AG04449 (cell line): Measurements from ENCODE around the gene IFNB1.

ENCODE experiments used
- CTCF ChIA-PET: fragments of 350-600 bp; formaldehyde crosslinking; extraction: SDS; loops from one replicate; lab custom pipeline; 2021; ENCODE audit warnings: antibody characterized with exemption; lab: Yijun Ruan, JAX
- POLR2A ChIA-PET: fragments of 400-600, 350-600 bp; formaldehyde crosslinking; extraction: SDS; loops from one replicate; lab custom pipeline; 2020; ENCODE audit warnings: antibody characterized with exemption, inconsistent platforms; lab: Yijun Ruan, JAX
- DNase-seq: peaks from one replicate; pipeline ENCODE4 v3.0.0-alpha.2; 2010; ENCODE audit warnings: low read depth, low spot score
- H3K4me3 ChIP-seq: 2 replicates; pipeline ENCODE4 v1.5.1; 2011; ENCODE audit warnings: low read depth, mild to moderate bottlenecking, control low read depth, low read length
- CTCF ChIP-seq: IDR thresholded peaks from one replicate; pipeline ENCODE4 v1.5.1; 2011; ENCODE audit warnings: mild to moderate bottlenecking, moderate library complexity, low read length, control low read depth, inconsistent platforms; ENCODE audit not compliant: insufficient read depth; ENCODE audit errors: missing control alignments

IFNB1 gene

GRCh38 chr9:21110708-21111576, 33.2 kb upstream of the IFNB1 start:
- ChIA-PET CTCF (interaction anchor here (0.6 to 5.2 kb wide), 51 partner anchors 8 to 1188 kb away, joined by 3 to 69 read pairs (median 4); partner anchors contain the start of genes FOCAD and MLLT3), POLR2A (no interaction called here)
- H3K4me3 ChIP-seq, result no peak overlapping the region
- peak; percentile 37 for DNase-seq
- TF ChIP-seq CTCF, result peak; percentile 73

GRCh38 chr9:21104787-21105186, 27.0 kb upstream of the IFNB1 start:
- no peak for DNase-seq
- no peak overlapping the region for H3K4me3 ChIP-seq
- ChIA-PET CTCF (interaction anchor here (0.8 to 1.8 kb wide), 4 partner anchors 164 to 480 kb away, joined by 3 to 6 read pairs (median 4); no protein-coding TSS in a partner anchor), POLR2A (no interaction called here)
- no peak for TF ChIP-seq CTCF

GRCh38 chr9:21102305-21102704, 24.6 kb upstream of the IFNB1 start:
- TF ChIP-seq CTCF, result no peak
- ChIA-PET CTCF (interaction anchor here (0.8 to 2.2 kb wide), 4 partner anchors 9 to 1171 kb away, joined by 3 to 10 read pairs (median 4); no protein-coding TSS in a partner anchor), POLR2A (no interaction called here)
- H3K4me3 ChIP-seq, result no peak overlapping the region
- DNase-seq, result peak; percentile 7

GRCh38 chr9:21097817-21098216, 20.1 kb upstream of the IFNB1 start:
- no peak overlapping the region for H3K4me3 ChIP-seq
- DNase-seq, result no peak
- POLR2A ChIA-PET, result no interaction called here
- no peak for TF ChIP-seq CTCF
- CTCF ChIA-PET, result interaction anchor here (0.5 to 4.7 kb wide), 3 partner anchors 8 to 740 kb away, joined by 3 to 28 read pairs (median 5); no protein-coding TSS in a partner anchor

- ChIA-PET POLR2A (no interaction called here), CTCF (interaction anchor here (2.2 to 4.7 kb wide), 2 partner anchors 9 to 14 kb away, joined by 5 to 28 read pairs; no protein-coding TSS in a partner anchor)
- DNase-seq, result no peak
- H3K4me3 ChIP-seq, result no peak overlapping the region
- TF ChIP-seq CTCF, result no peak
Observed at GRCh38 chr9:21096901-21097255, 19.1 kb upstream of the IFNB1 start.
